Neural progenitor cell (in vitro differentiated cells): Measurements from ENCODE around the gene PSMD13. TPM values are rescaled to one million over a fixed set of nuclear protein-coding genes. Genes with fewer than 3 reads are reported as not detected.

Experiments used
- DNase-seq: peaks from one replicate; pipeline ENCODE4 v3.0.0-alpha.2; 2016; ENCODE audit warnings: low spot score
- H2AFZ ChIP-seq: fragments of 200-600 bp; sonication (generic); replicated peaks from 2 replicates; pipeline ENCODE4 v1.6.1; 2016; ENCODE audit warnings: antibody characterized with exemption
- H3F3A ChIP-seq: fragments of 200-600 bp; sonication (generic); 2 replicates; pipeline ENCODE4 v1.6.1; 2016; ENCODE audit warnings: antibody characterized with exemption, low read depth
- H3K27ac ChIP-seq: fragments of 200-600 bp; sonication (generic); 2 replicates; pipeline ENCODE4 v1.5.1; 2016; ENCODE audit warnings: mild to moderate bottlenecking
- H3K27me3 ChIP-seq: fragments of 200-600 bp; sonication (generic); 2 replicates; pipeline ENCODE4 v1.6.1; 2016; ENCODE audit warnings: mild to moderate bottlenecking, moderate library complexity
- H3K36me3 ChIP-seq: fragments of 200-600 bp; sonication (generic); 2 replicates; pipeline ENCODE4 v1.5.1; 2016
- H3K4me1 ChIP-seq: fragments of 200-600 bp; sonication (generic); 2 replicates; pipeline ENCODE4 v1.6.1; 2016; ENCODE audit warnings: mixed run types
- H3K4me2 ChIP-seq: fragments of 200-600 bp; sonication (generic); 2 replicates; pipeline ENCODE4 v1.6.1; 2016
- H3K4me3 ChIP-seq: fragments of 200-600 bp; sonication (generic); 2 replicates; pipeline ENCODE4 v1.5.1; 2016
- H3K79me2 ChIP-seq: fragments of 200-600 bp; sonication (generic); 2 replicates; pipeline ENCODE4 v1.6.1; 2016; ENCODE audit warnings: low read depth
- H3K9ac ChIP-seq: fragments of 200-600 bp; sonication (generic); 2 replicates; pipeline ENCODE4 v1.6.1; 2016
- H3K9me3 ChIP-seq: fragments of 200-600 bp; sonication (generic); 2 replicates; pipeline ENCODE4 v1.5.1; 2016; ENCODE audit warnings: low read depth
- H4K20me1 ChIP-seq: fragments of 200-600 bp; sonication (generic); 2 replicates; pipeline ENCODE4 v1.6.1; 2016; ENCODE audit warnings: low read depth
- H3K27ac Mint-ChIP-seq: 3 replicates; pipeline ENCODE4 v1.8.0; 2021; ENCODE audit warnings: mixed read lengths
- H3K27me3 Mint-ChIP-seq: 2 replicates; pipeline ENCODE4 v1.8.0; 2022; ENCODE audit warnings: low read depth, mild to moderate bottlenecking, inconsistent platforms, moderate library complexity, mixed read lengths; ENCODE audit not compliant: insufficient read depth
- H3K36me3 Mint-ChIP-seq: 3 replicates; pipeline ENCODE4 v1.8.0; 2021; ENCODE audit warnings: mixed read lengths
- H3K4me1 Mint-ChIP-seq: 3 replicates; pipeline ENCODE4 v1.8.0; 2021; ENCODE audit warnings: mixed read lengths
- H3K4me3 Mint-ChIP-seq: 3 replicates; pipeline ENCODE4 v1.8.0; 2021; ENCODE audit warnings: mild to moderate bottlenecking, moderate library complexity, mixed read lengths
- H3K9me3 Mint-ChIP-seq: 3 replicates; pipeline ENCODE4 v1.8.0; 2020; ENCODE audit warnings: mixed read lengths
- EZH2 ChIP-seq: fragments of 200-600 bp; sonication (generic); IDR thresholded peaks from 2 replicates; pipeline ENCODE4 v1.6.1; 2017; ENCODE audit warnings: antibody characterized with exemption, mild to moderate bottlenecking, moderate library complexity
- EZH2phosphoT487 ChIP-seq: fragments of 200-600 bp; sonication (generic); IDR thresholded peaks from 2 replicates; pipeline ENCODE4 v1.6.1; 2017; ENCODE audit warnings: antibody characterized with exemption
- total RNA-seq: library from RNA; depleted of rRNA; stranded (reverse); fragments of >200 nt; gene quantifications from 2 replicates; pipeline ENCODE4 v1.2.3, GENCODE V29; 2015; ENCODE audit warnings: low replicate concordance
- TF ChIP-seq, protein P1 (sequence below): fragments of 200-600 bp; sonication (generic); IDR thresholded peaks from 2 replicates; pipeline ENCODE4 v1.5.1; 2017; ENCODE audit warnings: antibody characterized with exemption, mild to moderate bottlenecking

Gene PSMD13
- total RNA-seq, 1 donor from 2014 or later = 90.6 TPM

DNA sequence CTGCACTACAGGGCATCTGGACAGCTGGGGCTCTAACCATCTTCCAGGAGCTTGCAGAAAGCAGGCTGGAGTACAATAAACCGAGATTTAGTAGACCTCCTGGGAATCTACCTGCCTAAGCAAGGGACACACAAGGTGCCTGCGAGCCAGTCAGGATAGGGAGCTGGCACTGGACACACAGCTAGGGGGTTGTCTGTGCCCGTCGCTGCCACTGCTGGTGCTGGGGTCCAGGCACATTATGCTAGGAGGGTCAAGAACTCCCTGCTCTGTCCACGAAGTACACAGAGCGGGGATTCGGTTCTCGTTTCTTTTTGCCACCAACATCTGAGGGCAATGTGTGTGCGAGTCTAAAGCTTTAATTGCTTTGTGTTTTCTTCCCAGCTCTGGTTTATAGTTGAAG is 25.0 kb upstream of the PSMD13 start:
- H3K4me2 ChIP-seq = no peak overlapping the region
- Mint-ChIP-seq H3K36me3 (peaks cover 19% of the 10 kb centered on the region), H3K9me3 (no peaks in the 10 kb centered on the region), H3K27me3 (peaks cover 2% of the 10 kb centered on the region), H3K4me1 (peaks cover 13% of the 10 kb centered on the region), H3K27ac (no peak overlapping the region), H3K4me3 (no peak overlapping the region)
- H3K79me2 ChIP-seq = peaks cover 32% of the 10 kb centered on the region
- H3K4me1 ChIP-seq = peaks cover 6% of the 10 kb centered on the region
- DNase-seq = no peak
- H3K36me3 ChIP-seq = no peaks in the 10 kb centered on the region
- no peak overlapping the region for H2AFZ ChIP-seq
- no peak overlapping the region for H3K27ac ChIP-seq
- H3K4me3 ChIP-seq = no peak overlapping the region
- TF ChIP-seq EZH2 = no peak
- TF ChIP-seq EZH2phosphoT487 = no peak
- TF ChIP-seq, protein P1, sequence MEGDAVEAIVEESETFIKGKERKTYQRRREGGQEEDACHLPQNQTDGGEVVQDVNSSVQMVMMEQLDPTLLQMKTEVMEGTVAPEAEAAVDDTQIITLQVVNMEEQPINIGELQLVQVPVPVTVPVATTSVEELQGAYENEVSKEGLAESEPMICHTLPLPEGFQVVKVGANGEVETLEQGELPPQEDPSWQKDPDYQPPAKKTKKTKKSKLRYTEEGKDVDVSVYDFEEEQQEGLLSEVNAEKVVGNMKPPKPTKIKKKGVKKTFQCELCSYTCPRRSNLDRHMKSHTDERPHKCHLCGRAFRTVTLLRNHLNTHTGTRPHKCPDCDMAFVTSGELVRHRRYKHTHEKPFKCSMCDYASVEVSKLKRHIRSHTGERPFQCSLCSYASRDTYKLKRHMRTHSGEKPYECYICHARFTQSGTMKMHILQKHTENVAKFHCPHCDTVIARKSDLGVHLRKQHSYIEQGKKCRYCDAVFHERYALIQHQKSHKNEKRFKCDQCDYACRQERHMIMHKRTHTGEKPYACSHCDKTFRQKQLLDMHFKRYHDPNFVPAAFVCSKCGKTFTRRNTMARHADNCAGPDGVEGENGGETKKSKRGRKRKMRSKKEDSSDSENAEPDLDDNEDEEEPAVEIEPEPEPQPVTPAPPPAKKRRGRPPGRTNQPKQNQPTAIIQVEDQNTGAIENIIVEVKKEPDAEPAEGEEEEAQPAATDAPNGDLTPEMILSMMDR = no peak
- H3K9me3 ChIP-seq = no peaks in the 10 kb centered on the region
- peaks cover 10% of the 10 kb centered on the region for H4K20me1 ChIP-seq
- peaks cover 22% of the 10 kb centered on the region for H3F3A ChIP-seq
- H3K9ac ChIP-seq = no peak overlapping the region
- no peaks in the 10 kb centered on the region for H3K27me3 ChIP-seq

DNA sequence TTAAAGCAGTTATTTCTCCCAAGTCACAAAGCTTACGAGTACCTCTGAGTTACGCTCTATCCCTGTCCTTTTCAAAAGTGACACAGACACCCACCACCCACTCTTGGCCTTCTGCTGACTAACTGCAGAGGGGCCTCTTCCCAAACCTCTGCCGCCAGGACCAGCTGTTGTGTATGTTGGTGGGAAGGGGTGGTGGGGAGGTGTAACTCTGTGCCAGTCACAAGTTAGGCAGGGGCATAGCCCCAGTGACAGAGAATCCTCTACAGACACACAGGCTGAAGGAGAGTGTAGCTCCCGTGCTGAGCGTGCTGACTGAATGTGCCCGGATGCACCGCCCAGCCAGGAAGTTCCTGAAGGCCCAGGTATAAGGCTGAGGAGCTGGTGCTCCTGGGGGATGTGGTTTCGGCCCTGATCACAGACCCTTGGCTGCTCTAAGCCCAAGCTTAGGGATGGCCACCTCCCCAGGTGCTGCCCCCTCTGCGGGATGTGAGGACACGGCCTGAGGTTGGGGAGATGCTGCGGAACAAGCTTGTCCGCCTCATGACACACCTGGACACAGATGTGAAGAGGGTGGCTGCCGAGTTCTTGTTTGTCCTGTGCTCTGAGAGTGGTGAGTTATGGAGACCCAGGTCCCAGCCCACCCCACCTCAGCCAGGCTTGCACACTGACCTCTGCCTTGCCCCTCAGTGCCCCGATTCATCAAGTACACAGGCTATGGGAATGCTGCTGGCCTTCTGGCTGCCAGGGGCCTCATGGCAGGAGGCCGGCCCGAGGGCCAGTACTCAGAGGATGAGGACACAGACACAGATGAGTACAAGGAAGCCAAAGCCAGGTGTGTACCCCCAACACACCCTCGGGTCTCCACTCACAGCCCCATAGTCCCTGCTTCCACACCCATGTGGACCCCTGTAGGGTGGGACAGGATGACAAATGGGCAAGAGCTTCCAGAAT is 24.4 kb upstream of the PSMD13 start:
- peaks cover 2% of the 10 kb centered on the region for H3K27me3 Mint-ChIP-seq
- no peak overlapping the region for H3K9ac ChIP-seq
- H2AFZ ChIP-seq = no peak overlapping the region
- no peak for DNase-seq
- H3K27me3 ChIP-seq = no peaks in the 10 kb centered on the region
- no peak overlapping the region for H3K27ac Mint-ChIP-seq
- no peaks in the 10 kb centered on the region for H3K36me3 ChIP-seq
- peak overlapping the region; percentile 55 for H3K4me3 Mint-ChIP-seq
- H4K20me1 ChIP-seq = peaks cover 7% of the 10 kb centered on the region
- peaks cover 21% of the 10 kb centered on the region for H3F3A ChIP-seq
- no peak overlapping the region for H3K27ac ChIP-seq
- H3K4me1 ChIP-seq = peaks cover 6% of the 10 kb centered on the region
- H3K79me2 ChIP-seq = peaks cover 28% of the 10 kb centered on the region
- TF ChIP-seq, protein P1 = no peak
- TF ChIP-seq EZH2phosphoT487 = no peak
- no peak for TF ChIP-seq EZH2
- no peaks in the 10 kb centered on the region for H3K9me3 ChIP-seq
- H3K4me3 ChIP-seq = no peak overlapping the region
- no peaks in the 10 kb centered on the region for H3K9me3 Mint-ChIP-seq
- H3K36me3 Mint-ChIP-seq = peaks cover 19% of the 10 kb centered on the region
- H3K4me2 ChIP-seq = no peak overlapping the region
- H3K4me1 Mint-ChIP-seq = peaks cover 13% of the 10 kb centered on the region

DNA sequence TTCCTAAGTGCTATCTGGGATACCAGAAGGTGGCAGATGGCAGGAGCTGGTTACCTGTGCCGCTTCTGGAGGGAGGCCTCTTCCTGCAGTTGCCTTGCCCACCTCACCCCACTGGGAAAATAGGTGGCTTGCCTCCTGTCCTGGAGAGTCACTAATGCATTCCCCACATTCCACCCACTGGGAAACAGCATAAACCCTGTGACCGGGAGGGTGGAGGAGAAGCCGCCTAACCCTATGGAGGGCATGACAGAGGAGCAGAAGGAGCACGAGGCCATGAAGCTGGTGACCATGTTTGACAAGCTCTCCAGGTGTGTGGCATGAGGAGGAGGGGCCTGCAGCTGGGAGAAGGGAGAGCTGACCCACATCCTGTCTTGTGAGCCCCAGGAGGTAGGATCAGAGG is 23.7 kb upstream of the PSMD13 start:
- Histone ChIP-seq H3K4me2 (no peak overlapping the region), H3K79me2 (peaks cover 26% of the 10 kb centered on the region), H3K9ac (no peak overlapping the region), H3K36me3 (no peaks in the 10 kb centered on the region), H3K27ac (no peak overlapping the region), H3K9me3 (no peaks in the 10 kb centered on the region), H3K4me3 (no peak overlapping the region), H3K27me3 (no peaks in the 10 kb centered on the region), H3K4me1 (peaks cover 6% of the 10 kb centered on the region), H2AFZ (no peak overlapping the region), H3F3A (peaks cover 14% of the 10 kb centered on the region), H4K20me1 (peaks cover 7% of the 10 kb centered on the region)
- Mint-ChIP-seq H3K4me3 (peak overlapping the region; percentile 59), H3K27ac (no peak overlapping the region), H3K36me3 (peaks cover 19% of the 10 kb centered on the region), H3K27me3 (peaks cover 2% of the 10 kb centered on the region), H3K4me1 (peaks cover 13% of the 10 kb centered on the region), H3K9me3 (no peaks in the 10 kb centered on the region)
- DNase-seq = no peak
- TF ChIP-seq, protein P1 = no peak
- TF ChIP-seq EZH2phosphoT487 = no peak
- TF ChIP-seq EZH2 = no peak
